Naive B cell (primary cell): ENCODE data around the gene GABPB2. TPM values are rescaled to one million over a fixed set of nuclear protein-coding genes. Genes with fewer than 3 reads are reported as not detected.

Experiments used
- ATAC-seq, 2 donors: fragments of 150-1000 bp; cut with Tn5 transposase; 2 replicates each; pipeline ENCODE4 v1.10.0; 2021; ENCODE audit warnings: low read depth in 2 of 2, mild to moderate bottlenecking in 2 of 2, moderate library complexity in 2 of 2
- DNase-seq: peaks from one replicate; pipeline ENCODE4 v3.0.0; 2022
- H3K27ac Mint-ChIP-seq, 6 donors: one replicate each; pipeline ENCODE4 v1.8.0; 2020 to 2022; ENCODE audit warnings: mild to moderate bottlenecking in 6 of 6, mixed read lengths in 6 of 6, moderate library complexity in 5 of 6, inconsistent platforms in 2 of 6
- H3K27me3 Mint-ChIP-seq, 3 donors: one replicate each; pipeline ENCODE4 v1.8.0; 2021 to 2022; ENCODE audit warnings: mixed read lengths in 3 of 3, mild to moderate bottlenecking in 1 of 3
- H3K36me3 Mint-ChIP-seq, 2 donors: one replicate each; pipeline ENCODE4 v1.8.0; 2020 to 2022; ENCODE audit warnings: mixed read lengths in 2 of 2, inconsistent platforms in 1 of 2, mild to moderate bottlenecking in 1 of 2
- H3K4me1 Mint-ChIP-seq, 3 donors: one replicate each; pipeline ENCODE4 v1.8.0; 2020 to 2022; ENCODE audit warnings: mixed read lengths in 3 of 3, inconsistent platforms in 1 of 3, mild to moderate bottlenecking in 1 of 3, moderate library complexity in 1 of 3
- H3K4me3 Mint-ChIP-seq, 8 donors: one replicate each; pipeline ENCODE4 v1.8.0; 2020 to 2022; ENCODE audit warnings: mild to moderate bottlenecking in 8 of 8, mixed read lengths in 8 of 8, moderate library complexity in 8 of 8, inconsistent platforms in 2 of 8
- H3K9me3 Mint-ChIP-seq, 7 donors: one replicate each; pipeline ENCODE4 v1.8.0; 2020 to 2022; ENCODE audit warnings: mixed read lengths in 7 of 7, mild to moderate bottlenecking in 5 of 7, inconsistent platforms in 2 of 7, moderate library complexity in 1 of 7
- polyA plus RNA-seq, 6 donors: library from polyadenylated mRNA; unstranded; fragments of 300-500 nt; fragmentation: Illumina TruSeq; gene quantifications; one replicate each; pipeline ENCODE4 v1.2.3, GENCODE V29; 2021; ENCODE audit warnings: low read depth in 6 of 6

Gene GABPB2
- 1 to 10 TPM; 2.4 to 9.2 (median 4.8) TPM for polyA plus RNA-seq

- Mint-ChIP-seq H3K27ac (peak within 1 kb of the TSS; percentile 97 to 100 (median 99)), H3K4me1 (peaks cover 4 to 29% (median 18%) of the 10 kb centered on the region in 3 donors), H3K9me3 (no peaks in the 10 kb centered on the region), H3K27me3 (no peaks in the 10 kb centered on the region), H3K36me3 (peaks cover 0 to 8% of the 10 kb centered on the region in 2 donors), H3K4me3 (peak within 1 kb of the TSS; percentile 96 to 100 (median 99))
- DNase-seq (peak; percentile 86), ATAC-seq (peak; percentile 86 to 87)
Observed at GRCh38 chr1:151070474-151071276, at the start of gene GABPB2. Gene GABPB2 (plus strand): TSS chr1:151070761. CDS start chr1:151088190, 17,429 bp downstream.

DNA sequence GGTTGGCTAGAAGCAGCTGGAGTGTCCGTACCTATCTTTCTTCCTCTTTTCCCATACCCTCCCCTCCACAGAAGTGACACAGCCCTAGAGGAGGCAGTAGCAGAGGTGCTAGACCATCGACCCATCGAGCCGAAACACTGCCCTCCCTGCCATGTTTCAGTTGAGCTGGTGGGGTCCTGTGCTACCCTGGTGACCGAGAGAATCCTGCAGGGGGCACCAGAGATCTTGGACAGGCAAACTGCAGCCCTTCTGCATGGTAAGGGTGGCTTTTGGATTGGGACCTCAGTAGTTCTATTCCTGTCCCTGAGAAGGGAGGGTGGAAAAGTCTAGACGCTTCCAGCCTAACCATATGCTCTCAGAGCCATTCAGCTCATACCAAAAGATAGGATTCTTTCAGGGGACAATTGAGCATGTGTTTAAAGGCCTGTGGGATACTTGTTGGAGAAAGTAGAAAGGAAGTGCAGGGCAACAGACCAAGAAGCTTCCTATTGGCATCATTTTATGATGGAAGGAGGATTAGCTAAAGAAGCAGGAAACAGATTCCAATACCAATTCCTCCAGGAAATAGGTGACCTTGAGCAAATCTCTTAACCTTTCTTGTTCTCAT is 45.9 kb upstream of the GABPB2 start:
- ATAC-seq (peak; percentile 98 to 99), DNase-seq (peak; percentile 81)
- H3K27me3 Mint-ChIP-seq, result no peaks in the 10 kb centered on the region
- peaks cover 8 to 15% of the 10 kb centered on the region in 2 donors for H3K36me3 Mint-ChIP-seq
- H3K4me3 Mint-ChIP-seq, result peak overlapping the region in 1 of 8 donors; percentile 32
- peaks cover 6 to 7% (median 7%) of the 10 kb centered on the region in 3 donors for H3K4me1 Mint-ChIP-seq
- peak overlapping the region in 5 of 6 donors; percentile 46 to 76 (median 62) for H3K27ac Mint-ChIP-seq
- no peaks in the 10 kb centered on the region for H3K9me3 Mint-ChIP-seq

GRCh38 chr1:151026460-151026859 is 44.1 kb upstream of the GABPB2 start:
- Mint-ChIP-seq H3K36me3 (peaks cover 15 to 17% of the 10 kb centered on the region in 2 donors), H3K27ac (no peak overlapping the region), H3K27me3 (no peaks in the 10 kb centered on the region), H3K9me3 (no peaks in the 10 kb centered on the region), H3K4me3 (no peak overlapping the region), H3K4me1 (peaks cover 6 to 7% (median 7%) of the 10 kb centered on the region in 3 donors)
- DNase-seq (no peak), ATAC-seq (no peak)

DNA sequence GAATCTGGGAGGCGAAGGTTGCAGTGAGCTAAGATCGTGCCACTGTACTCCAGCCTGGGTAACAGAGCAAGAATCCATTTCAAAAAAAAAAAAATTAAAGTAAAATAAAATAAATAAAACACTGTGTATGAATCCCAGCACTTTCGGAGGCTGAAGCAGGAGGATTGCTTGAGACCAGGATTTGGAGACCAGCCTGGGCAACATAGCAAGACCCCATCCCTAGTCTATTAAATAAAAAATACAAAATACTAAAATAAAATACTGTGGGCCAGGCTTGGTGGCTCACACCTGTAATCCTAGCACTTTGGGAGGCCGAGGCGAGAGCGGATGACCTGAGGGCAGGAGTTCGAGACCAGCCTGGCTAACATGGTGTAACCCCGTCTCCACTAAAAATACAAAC is 38.4 kb upstream of the GABPB2 start:
- H3K27ac Mint-ChIP-seq, result no peak overlapping the region
- no peak overlapping the region for H3K4me3 Mint-ChIP-seq
- H3K9me3 Mint-ChIP-seq, result no peaks in the 10 kb centered on the region
- H3K27me3 Mint-ChIP-seq, result no peaks in the 10 kb centered on the region
- H3K36me3 Mint-ChIP-seq, result peaks cover 21 to 33% of the 10 kb centered on the region in 2 donors
- peaks cover 0 to 5% (median 2%) of the 10 kb centered on the region in 3 donors for H3K4me1 Mint-ChIP-seq
- DNase-seq (no peak), ATAC-seq (no peak)

- no peak overlapping the region for H3K4me3 Mint-ChIP-seq
- H3K27me3 Mint-ChIP-seq, result no peaks in the 10 kb centered on the region
- H3K4me1 Mint-ChIP-seq, result peaks cover 0 to 9% (median 2%) of the 10 kb centered on the region in 3 donors
- ATAC-seq (no peak), DNase-seq (no peak)
- H3K36me3 Mint-ChIP-seq, result peaks cover 10 to 31% of the 10 kb centered on the region in 2 donors
- H3K27ac Mint-ChIP-seq, result peak overlapping the region in 4 of 6 donors; percentile 38 to 84 (median 67)
- H3K9me3 Mint-ChIP-seq, result no peaks in the 10 kb centered on the region
Observed at GRCh38 chr1:151035167-151035566, 35.4 kb upstream of the GABPB2 start.

- Mint-ChIP-seq H3K27me3 (no peaks in the 10 kb centered on the region), H3K27ac (peak within 1 kb of the TSS in 4 of 6 donors; percentile 79 to 96 (median 88))
Observed at GRCh38 chr1:151036356-151036755, 34.2 kb upstream of the GABPB2 start, which contains the start of gene BNIPL. Gene BNIPL (plus strand): TSS chr1:151036586. CDS start chr1:151036726, 140 bp downstream.

DNA sequence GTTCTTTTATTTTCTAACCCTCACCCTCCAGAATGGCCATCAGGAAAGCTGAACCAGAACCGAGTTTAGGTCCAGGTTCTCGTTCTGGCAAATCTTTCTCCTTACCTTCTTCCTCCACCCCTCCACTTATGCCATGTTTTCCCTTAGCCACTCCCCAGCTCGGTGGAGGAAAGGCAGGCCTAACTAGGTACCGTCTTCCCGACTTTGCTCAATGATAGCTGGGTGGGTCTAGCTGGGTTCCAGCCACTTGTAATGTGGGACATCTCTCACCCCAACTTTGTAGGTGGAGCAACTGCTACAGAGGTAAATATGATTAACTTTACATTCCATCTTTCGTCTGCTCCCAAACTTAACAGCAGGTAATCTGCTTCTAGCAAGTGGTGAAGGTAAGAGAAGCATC is 33.5 kb upstream of the GABPB2 start:
- Mint-ChIP-seq H3K27ac (peak overlapping the region in 3 of 6 donors; percentile 22 to 63 (median 27)), H3K9me3 (no peaks in the 10 kb centered on the region), H3K4me1 (peaks cover 0 to 9% (median 2%) of the 10 kb centered on the region in 3 donors), H3K36me3 (peaks cover 10 to 19% of the 10 kb centered on the region in 2 donors), H3K4me3 (no peak overlapping the region), H3K27me3 (no peaks in the 10 kb centered on the region)
- ATAC-seq, result no peak
- DNase-seq, result no peak

More at GRCh38 chr1:151036356-151036755, 34.2 kb upstream of the GABPB2 start, which contains the start of gene BNIPL:
- Mint-ChIP-seq H3K36me3 (peaks cover 10 to 23% of the 10 kb centered on the region in 2 donors), H3K4me3 (peak within 1 kb of the TSS in 1 of 8 donors; percentile 37), H3K9me3 (no peaks in the 10 kb centered on the region), H3K4me1 (peaks cover 0 to 9% (median 2%) of the 10 kb centered on the region in 3 donors)
- DNase-seq, result no peak
- ATAC-seq, result no peak

DNA sequence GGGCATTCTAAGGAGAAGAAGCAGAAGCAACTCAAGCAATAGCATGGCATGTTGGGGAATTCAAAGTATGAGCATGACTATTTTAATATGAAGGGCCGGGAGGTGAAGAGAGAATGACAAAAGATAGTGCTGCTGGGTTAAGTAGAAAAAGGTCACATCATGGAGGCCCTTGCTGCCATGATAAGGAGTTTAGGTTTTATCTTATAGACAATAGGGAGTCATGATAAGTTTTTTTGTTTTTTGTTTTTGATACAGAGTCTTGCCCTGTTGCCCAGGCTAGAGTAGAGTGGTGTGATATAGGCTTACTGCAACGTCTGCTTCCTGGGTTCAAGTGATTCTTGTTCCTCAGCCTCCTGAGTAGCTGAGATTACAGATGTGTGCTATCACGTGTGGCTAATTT is 31.0 kb upstream of the GABPB2 start:
- no peak for ATAC-seq
- Mint-ChIP-seq H3K4me3 (no peak overlapping the region), H3K4me1 (peaks cover 0 to 10% (median 0%) of the 10 kb centered on the region in 3 donors), H3K27ac (no peak overlapping the region), H3K36me3 (peaks cover 0 to 10% of the 10 kb centered on the region in 2 donors), H3K27me3 (no peaks in the 10 kb centered on the region), H3K9me3 (no peaks in the 10 kb centered on the region)
- no peak for DNase-seq

DNA sequence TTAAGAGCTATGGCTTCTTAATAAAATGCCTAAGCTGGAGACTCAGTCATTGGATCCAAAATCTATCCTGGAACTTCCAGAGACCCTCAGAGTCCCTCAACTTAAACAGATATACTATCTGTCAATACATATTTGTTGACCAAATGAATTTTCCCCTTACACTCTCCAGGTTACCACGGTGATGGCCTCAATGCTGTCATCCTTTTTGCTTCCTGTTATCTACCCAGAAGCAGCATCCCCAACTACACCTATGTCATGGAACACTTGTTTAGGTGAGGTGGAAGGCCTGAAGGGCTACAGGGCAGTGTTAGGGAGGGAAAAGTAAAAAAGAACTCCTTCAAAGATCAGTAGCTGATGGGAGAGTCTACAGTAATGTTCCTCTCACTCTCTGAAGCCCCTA is 27.4 kb upstream of the GABPB2 start:
- no peaks in the 10 kb centered on the region for H3K9me3 Mint-ChIP-seq
- ATAC-seq (no peak), DNase-seq (no peak)
- peak overlapping the region in 1 of 6 donors; percentile 9 for H3K27ac Mint-ChIP-seq
- H3K36me3 Mint-ChIP-seq, result no peaks in the 10 kb centered on the region
- no peaks in the 10 kb centered on the region for H3K27me3 Mint-ChIP-seq
- H3K4me1 Mint-ChIP-seq, result peaks cover 13 to 23% (median 18%) of the 10 kb centered on the region in 3 donors
- no peak overlapping the region for H3K4me3 Mint-ChIP-seq

DNA sequence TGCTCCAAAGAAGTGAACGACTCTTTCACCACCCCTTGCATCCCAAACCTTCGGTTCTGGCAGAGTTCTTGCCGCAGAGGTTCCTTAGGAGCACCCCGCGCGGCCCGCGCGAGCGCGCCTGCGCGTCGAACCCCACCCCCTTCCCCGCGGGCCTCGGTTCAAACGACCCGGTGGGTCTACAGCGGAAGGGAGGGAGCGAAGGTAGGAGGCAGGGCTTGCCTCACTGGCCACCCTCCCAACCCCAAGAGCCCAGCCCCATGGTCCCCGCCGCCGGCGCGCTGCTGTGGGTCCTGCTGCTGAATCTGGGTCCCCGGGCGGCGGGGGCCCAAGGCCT is 23.0 kb upstream of the GABPB2 start, which contains the start of gene C1orf56:
Gene C1orf56 (plus strand): TSS at position 161 of the 334 bp plus-strand sequence. CDS start 97 bp downstream, at position 258.
- Mint-ChIP-seq H3K36me3 (peaks cover 0 to 6% of the 10 kb centered on the region in 2 donors), H3K9me3 (no peaks in the 10 kb centered on the region), H3K27ac (peak within 1 kb of the TSS; percentile 77 to 96 (median 90)), H3K27me3 (no peaks in the 10 kb centered on the region), H3K4me3 (peak within 1 kb of the TSS; percentile 93 to 98 (median 95)), H3K4me1 (peaks cover 31 to 47% (median 36%) of the 10 kb centered on the region in 3 donors)
- ATAC-seq, result peak; percentile 66 to 70
- peak; percentile 66 for DNase-seq

DNA sequence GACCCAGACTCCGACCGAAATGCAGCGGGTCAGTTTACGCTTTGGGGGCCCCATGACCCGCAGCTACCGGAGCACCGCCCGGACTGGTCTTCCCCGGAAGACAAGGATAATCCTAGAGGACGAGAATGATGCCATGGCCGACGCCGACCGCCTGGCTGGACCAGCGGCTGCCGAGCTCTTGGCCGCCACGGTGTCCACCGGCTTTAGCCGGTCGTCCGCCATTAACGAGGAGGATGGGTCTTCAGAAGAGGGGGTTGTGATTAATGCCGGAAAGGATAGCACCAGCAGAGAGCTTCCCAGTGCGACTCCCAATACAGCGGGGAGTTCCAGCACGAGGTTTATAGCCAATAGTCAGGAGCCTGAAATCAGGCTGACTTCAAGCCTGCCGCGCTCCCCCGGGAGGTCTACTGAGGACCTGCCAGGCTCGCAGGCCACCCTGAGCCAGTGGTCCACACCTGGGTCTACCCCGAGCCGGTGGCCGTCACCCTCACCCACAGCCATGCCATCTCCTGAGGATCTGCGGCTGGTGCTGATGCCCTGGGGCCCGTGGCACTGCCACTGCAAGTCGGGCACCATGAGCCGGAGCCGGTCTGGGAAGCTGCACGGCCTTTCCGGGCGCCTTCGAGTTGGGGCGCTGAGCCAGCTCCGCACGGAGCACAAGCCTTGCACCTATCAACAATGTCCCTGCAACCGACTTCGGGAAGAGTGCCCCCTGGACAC is 22.5 kb upstream of the GABPB2 start:
- Mint-ChIP-seq H3K4me3 (peak overlapping the region; percentile 93 to 98 (median 95)), H3K9me3 (no peaks in the 10 kb centered on the region), H3K4me1 (peaks cover 31 to 49% (median 39%) of the 10 kb centered on the region in 3 donors), H3K27ac (peak overlapping the region; percentile 74 to 96 (median 86)), H3K36me3 (peaks cover 0 to 10% of the 10 kb centered on the region in 2 donors), H3K27me3 (no peaks in the 10 kb centered on the region)
- peak; percentile 56 for DNase-seq
- peak; percentile 77 to 82 for ATAC-seq

DNA sequence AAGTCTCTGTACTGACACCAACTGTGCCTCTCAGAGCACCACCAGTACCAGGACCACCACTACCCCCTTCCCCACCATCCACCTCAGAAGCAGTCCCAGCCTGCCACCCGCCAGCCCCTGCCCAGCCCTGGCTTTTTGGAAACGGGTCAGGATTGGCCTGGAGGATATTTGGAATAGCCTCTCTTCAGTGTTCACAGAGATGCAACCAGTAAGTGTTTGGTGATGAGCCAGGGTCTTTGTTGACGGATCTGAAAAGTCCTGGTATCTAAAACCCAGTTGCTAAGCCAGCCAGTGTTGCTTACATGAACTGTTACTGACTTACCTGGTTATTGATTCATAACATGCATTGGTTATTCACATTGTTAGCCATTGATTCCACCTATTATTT is 21.9 kb upstream of the GABPB2 start:
- Mint-ChIP-seq H3K36me3 (peaks cover 0 to 10% of the 10 kb centered on the region in 2 donors), H3K27ac (peak overlapping the region; percentile 74 to 96 (median 86)), H3K4me1 (peaks cover 31 to 55% (median 39%) of the 10 kb centered on the region in 3 donors), H3K9me3 (no peaks in the 10 kb centered on the region), H3K4me3 (peak overlapping the region; percentile 93 to 98 (median 95)), H3K27me3 (no peaks in the 10 kb centered on the region)
- no peak for ATAC-seq
- no peak for DNase-seq

DNA sequence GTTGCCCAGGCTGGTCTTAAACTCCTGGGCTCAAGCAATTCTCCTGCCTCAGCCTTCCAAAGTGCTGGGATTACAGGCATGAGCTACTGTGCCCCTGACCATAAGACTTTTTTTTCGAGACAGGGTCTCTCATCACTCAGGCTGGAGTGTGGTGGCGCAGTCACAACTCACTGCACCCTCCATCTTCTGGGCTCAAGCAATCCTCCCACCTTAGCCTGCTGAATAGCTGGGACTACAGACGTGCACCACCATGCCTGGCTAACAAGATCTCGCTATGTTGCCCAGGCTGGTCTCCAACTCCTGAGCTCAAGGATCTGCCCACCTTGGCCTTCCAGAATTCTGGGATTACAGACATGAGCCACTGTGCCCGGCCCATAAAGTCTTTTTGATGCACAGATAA is 21.1 kb upstream of the GABPB2 start:
- no peaks in the 10 kb centered on the region for H3K27me3 Mint-ChIP-seq
- H3K27ac Mint-ChIP-seq, result peak overlapping the region in 3 of 6 donors; percentile 27 to 99 (median 96)
- H3K4me3 Mint-ChIP-seq, result peak overlapping the region in 7 of 8 donors; percentile 47 to 96 (median 95)
- H3K36me3 Mint-ChIP-seq, result peaks cover 0 to 16% of the 10 kb centered on the region in 2 donors
- H3K4me1 Mint-ChIP-seq, result peaks cover 35 to 62% (median 39%) of the 10 kb centered on the region in 3 donors
- no peak for ATAC-seq
- H3K9me3 Mint-ChIP-seq, result no peaks in the 10 kb centered on the region
- DNase-seq, result no peak
